Caco-2 (cell line): ENCODE data around the gene KLC1. TPM values are rescaled to one million over a fixed set of nuclear protein-coding genes. Genes with fewer than 3 reads are reported as not detected.
"Not testable (repeated sequence)": the region's sequence is repeated elsewhere in the genome, so short reads cannot be mapped to it uniquely, and the experiment has no call there.

ENCODE experiments used
- BruUV-seq: library from RNA; stranded (reverse); fragments of 400-500 nt; replicated peaks from 2 replicates; lab custom pipeline; 2021; lab: Mats Ljungman, UMichigan
- CTCF ChIA-PET: fragments of 300-600 bp; sonication (Branson Sonifier 250); formaldehyde crosslinking; loops from one replicate; lab custom pipeline; 2022; ENCODE audit warnings: antibody characterized with exemption; lab: Charles Lee
- POLR2A ChIA-PET: fragments of 300-600 bp; sonication (Branson Sonifier 250); formaldehyde crosslinking; loops from one replicate; lab custom pipeline; 2022; ENCODE audit warnings: antibody characterized with exemption; lab: Charles Lee
- DNase-seq, 2 experiments: peaks; one replicate each; pipeline versions ENCODE4 v3.0.0 to v3.0.0-alpha.2; 2020 to 2022
- H3K27me3 ChIP-seq: replicated peaks from 2 replicates; pipeline ENCODE4 v1.6.0; 2011; ENCODE audit warnings: low read length; ENCODE audit not compliant: control insufficient read depth, insufficient read depth
- H3K36me3 ChIP-seq: 2 replicates; pipeline ENCODE4 v1.5.1; 2011; ENCODE audit warnings: low read length; ENCODE audit not compliant: control insufficient read depth, insufficient read depth
- H3K4me1 ChIP-seq: fragments of 250-450 bp; sonication (Bioruptor Pico); 2 replicates; pipeline ENCODE4 v1.5.1; 2020; ENCODE audit warnings: mild to moderate bottlenecking
- H3K4me3 ChIP-seq: 2 replicates; pipeline ENCODE4 v1.5.1; 2011; ENCODE audit warnings: low read depth, mild to moderate bottlenecking, control low read depth, low read length
- H3K9me3 ChIP-seq: fragments of 250-450 bp; sonication (Bioruptor Pico); 2 replicates; pipeline ENCODE4 v1.5.1; 2020; ENCODE audit warnings: mild to moderate bottlenecking, moderate library complexity
- H3K27ac Mint-ChIP-seq: one replicate; pipeline ENCODE4 v1.8.0; 2022; ENCODE audit warnings: mixed read lengths; ENCODE audit not compliant: unreplicated experiment
- H3K27me3 Mint-ChIP-seq: one replicate; pipeline ENCODE4 v1.8.0; 2022; ENCODE audit warnings: mixed read lengths; ENCODE audit not compliant: insufficient read depth, unreplicated experiment
- H3K36me3 Mint-ChIP-seq: one replicate; pipeline ENCODE4 v1.8.0; 2022; ENCODE audit warnings: mild to moderate bottlenecking, mixed read lengths; ENCODE audit not compliant: insufficient read depth, unreplicated experiment
- H3K4me1 Mint-ChIP-seq: one replicate; pipeline ENCODE4 v1.8.0; 2022; ENCODE audit warnings: low read depth, mixed read lengths; ENCODE audit not compliant: unreplicated experiment
- H3K4me3 Mint-ChIP-seq: one replicate; pipeline ENCODE4 v1.8.0; 2022; ENCODE audit warnings: mild to moderate bottlenecking, moderate library complexity, mixed read lengths; ENCODE audit not compliant: unreplicated experiment
- H3K9me3 Mint-ChIP-seq: one replicate; pipeline ENCODE4 v1.8.0; 2022; ENCODE audit warnings: mixed read lengths; ENCODE audit not compliant: unreplicated experiment
- intact Hi-C: fragments of 100-400 bp; cut with micrococcal nuclease; formaldehyde crosslinking; loops from one replicate; pipeline ENCODE4 v1.10.0; 2022; ENCODE audit not compliant: unreplicated experiment
- total RNA-seq: library from RNA; stranded (reverse); gene quantifications from 2 replicates; pipeline ENCODE4 v1.2.3, GENCODE V29; 2022
- TF ChIP-seq, protein P1 (sequence below), 2 experiments: fragments of 200-600 bp in 1 of 2; IDR thresholded peaks; 1 replicate in 1 of 2; 2 replicates in 1 of 2; pipeline versions ENCODE4 v1.5.1 to v1.8.0; 2011 to 2022; ENCODE audit warnings: antibody characterized with exemption in 1 of 2, control low read depth in 1 of 2, inconsistent platforms in 1 of 2, low read depth in 1 of 2, low read length in 1 of 2, mild to moderate bottlenecking in 1 of 2, moderate library complexity in 1 of 2; ENCODE audit not compliant: insufficient read depth in 1 of 2, severe bottlenecking in 1 of 2, unreplicated experiment in 1 of 2

KLC1 gene
- total RNA-seq, 1 experiment from 2014 or later, result 110 TPM

- no TSS peak for BruUV-seq
- Histone ChIP-seq H3K4me3 (no peak overlapping the region), H3K4me1 (no peaks in the 10 kb centered on the region; the same call in 1 of the 2 replicates), H3K36me3 (no peaks in the 10 kb centered on the region), H3K9me3 (no peaks in the 10 kb centered on the region), H3K27me3 (no peaks in the 10 kb centered on the region)
- Mint-ChIP-seq H3K4me3 (no peak overlapping the region), H3K36me3 (no peaks in the 10 kb centered on the region), H3K27ac (no peak overlapping the region), H3K27me3 (peaks cover 4% of the 10 kb centered on the region), H3K9me3 (no peaks in the 10 kb centered on the region), H3K4me1 (peaks cover 9% of the 10 kb centered on the region)
- intact Hi-C loops, result no loop called here
- POLR2A ChIA-PET, result no interaction called here
- no peak for DNase-seq
- TF ChIP-seq, protein P1, sequence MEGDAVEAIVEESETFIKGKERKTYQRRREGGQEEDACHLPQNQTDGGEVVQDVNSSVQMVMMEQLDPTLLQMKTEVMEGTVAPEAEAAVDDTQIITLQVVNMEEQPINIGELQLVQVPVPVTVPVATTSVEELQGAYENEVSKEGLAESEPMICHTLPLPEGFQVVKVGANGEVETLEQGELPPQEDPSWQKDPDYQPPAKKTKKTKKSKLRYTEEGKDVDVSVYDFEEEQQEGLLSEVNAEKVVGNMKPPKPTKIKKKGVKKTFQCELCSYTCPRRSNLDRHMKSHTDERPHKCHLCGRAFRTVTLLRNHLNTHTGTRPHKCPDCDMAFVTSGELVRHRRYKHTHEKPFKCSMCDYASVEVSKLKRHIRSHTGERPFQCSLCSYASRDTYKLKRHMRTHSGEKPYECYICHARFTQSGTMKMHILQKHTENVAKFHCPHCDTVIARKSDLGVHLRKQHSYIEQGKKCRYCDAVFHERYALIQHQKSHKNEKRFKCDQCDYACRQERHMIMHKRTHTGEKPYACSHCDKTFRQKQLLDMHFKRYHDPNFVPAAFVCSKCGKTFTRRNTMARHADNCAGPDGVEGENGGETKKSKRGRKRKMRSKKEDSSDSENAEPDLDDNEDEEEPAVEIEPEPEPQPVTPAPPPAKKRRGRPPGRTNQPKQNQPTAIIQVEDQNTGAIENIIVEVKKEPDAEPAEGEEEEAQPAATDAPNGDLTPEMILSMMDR (IDR thresholded peaks at IDR 0.05; ENCODE audit: insufficient read depth in 1 of 2, low read depth in 1 of 2, low read length in 1 of 2, severe bottlenecking in 1 of 2, unreplicated experiment in 1 of 2), result no peak
- CTCF ChIA-PET, result no interaction called here
Observed at GRCh38 chr14:103604620-103605019, 24.4 kb upstream of the KLC1 start.

GRCh38 chr14:103606963-103607668, 21.9 kb upstream of the KLC1 start:
- H3K4me3 Mint-ChIP-seq, result peak overlapping the region; percentile 71
- no peak overlapping the region for H3K27ac Mint-ChIP-seq
- H3K9me3 ChIP-seq, result peaks cover 7% of the 10 kb centered on the region; the same call in 1 of the 2 replicates
- no peaks in the 10 kb centered on the region for H3K27me3 ChIP-seq
- no TSS peak for BruUV-seq
- no peaks in the 10 kb centered on the region for H3K36me3 ChIP-seq
- ChIA-PET CTCF (interaction anchor here (0.5 to 1.0 kb wide), 3 partner anchors 12 to 290 kb away, joined by 3 to 7 read pairs (median 3); no protein-coding TSS in a partner anchor), POLR2A (interaction anchor here (0.6 kb wide), 1 partner anchor 22 kb away, joined by 3 read pairs; no protein-coding TSS in a partner anchor)
- peaks cover 12% of the 10 kb centered on the region for H3K9me3 Mint-ChIP-seq
- H3K4me1 Mint-ChIP-seq, result peaks cover 9% of the 10 kb centered on the region
- H3K27me3 Mint-ChIP-seq, result peaks cover 4% of the 10 kb centered on the region
- intact Hi-C loops, result loop anchor here (2.0 kb wide), 1 partner anchor 58 kb away; no protein-coding TSS in a partner anchor
- TF ChIP-seq, protein P1 (IDR thresholded peaks at IDR 0.05; ENCODE audit: insufficient read depth in 1 of 2, low read depth in 1 of 2, low read length in 1 of 2, severe bottlenecking in 1 of 2, unreplicated experiment in 1 of 2), result peak in 1 of 2 experiments; percentile 59
- H3K4me1 ChIP-seq, result no peaks in the 10 kb centered on the region
- peak; percentile 44 to 50 for DNase-seq
- no peak overlapping the region for H3K4me3 ChIP-seq
- no peaks in the 10 kb centered on the region for H3K36me3 Mint-ChIP-seq

GRCh38 chr14:103607822-103608221, 21.2 kb upstream of the KLC1 start:
- peaks cover 12% of the 10 kb centered on the region for H3K9me3 Mint-ChIP-seq
- ChIA-PET CTCF (interaction anchor here (0.7 to 1.0 kb wide), 3 partner anchors 11 to 289 kb away, joined by 3 to 7 read pairs (median 3); partner anchors contain the start of gene KLC1), POLR2A (interaction anchor here (0.6 kb wide), 1 partner anchor 21 kb away, joined by 3 read pairs; no protein-coding TSS in a partner anchor)
- no peak overlapping the region for H3K4me3 ChIP-seq
- no peaks in the 10 kb centered on the region for H3K36me3 Mint-ChIP-seq
- H3K4me1 ChIP-seq, result no peaks in the 10 kb centered on the region
- DNase-seq, result no peak
- H3K9me3 ChIP-seq, result peaks cover 7% of the 10 kb centered on the region; the same call in 1 of the 2 replicates
- peaks cover 9% of the 10 kb centered on the region for H3K4me1 Mint-ChIP-seq
- H3K27me3 Mint-ChIP-seq, result peaks cover 4% of the 10 kb centered on the region
- no peaks in the 10 kb centered on the region for H3K27me3 ChIP-seq
- intact Hi-C loops, result loop anchor here (2.0 kb wide), 1 partner anchor 57 kb away; no protein-coding TSS in a partner anchor
- H3K27ac Mint-ChIP-seq, result no peak overlapping the region
- H3K4me3 Mint-ChIP-seq, result peak overlapping the region; percentile 71
- no peaks in the 10 kb centered on the region for H3K36me3 ChIP-seq
- BruUV-seq, result no TSS peak
- TF ChIP-seq, protein P1 (IDR thresholded peaks at IDR 0.05; ENCODE audit: insufficient read depth in 1 of 2, low read depth in 1 of 2, low read length in 1 of 2, severe bottlenecking in 1 of 2, unreplicated experiment in 1 of 2), result no peak

- H3K27ac Mint-ChIP-seq, CTCF ChIA-PET, POLR2A ChIA-PET: not testable (repeated sequence)
Observed at GRCh38 chr14:103609081-103609480, 19.9 kb upstream of the KLC1 start.

More at GRCh38 chr14:103609081-103609480, 19.9 kb upstream of the KLC1 start:
- H3K36me3 Mint-ChIP-seq, intact Hi-C loops, H3K9me3 ChIP-seq, H3K4me1 ChIP-seq, H3K27me3 ChIP-seq, DNase-seq, H3K4me3 Mint-ChIP-seq, H3K36me3 ChIP-seq, BruUV-seq, H3K4me3 ChIP-seq, H3K27me3 Mint-ChIP-seq, H3K4me1 Mint-ChIP-seq: not testable (repeated sequence)
- peaks cover 12% of the 10 kb centered on the region for H3K9me3 Mint-ChIP-seq
